Measurements from ENCODE around the gene CCDC70. TPM values are rescaled to one million over a fixed set of nuclear protein-coding genes. Genes with fewer than 3 reads are reported as not detected.

CCDC70 gene
- not detected in 2 replicates for total RNA-seq

DNA sequence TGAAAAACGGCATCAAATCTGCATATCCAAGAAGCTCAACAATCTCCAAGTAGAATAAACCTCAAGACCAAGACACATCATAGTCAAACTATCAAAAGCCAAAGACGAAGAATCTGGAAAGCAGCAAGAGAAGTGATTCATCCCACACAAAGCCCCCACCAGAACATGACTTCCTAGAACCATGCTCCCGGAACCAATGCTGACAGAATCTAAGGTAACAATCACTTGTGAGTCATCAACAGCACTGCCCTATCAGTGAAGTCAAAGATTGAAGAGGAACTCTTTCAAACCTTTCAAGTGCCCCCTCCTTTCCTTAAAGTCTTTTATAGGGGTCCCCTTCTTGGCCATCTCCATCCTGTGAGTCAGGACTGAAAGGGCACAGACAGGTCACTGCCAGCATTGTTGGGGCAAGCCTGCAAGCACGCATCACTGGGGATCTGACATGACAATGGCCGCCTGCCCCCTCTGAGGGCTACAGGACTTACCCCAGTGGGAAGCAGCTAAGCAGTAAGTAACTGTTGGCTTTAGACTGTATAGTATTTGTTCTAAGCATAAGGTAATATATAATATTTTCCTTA lies at the start of gene CCDC70:
TSS of gene CCDC70 (plus strand) at position 247 of the 578 bp plus-strand sequence. CDS start 3,443 bp downstream, outside the sequence.
- H3K4me3 ChIP-seq (ENCODE audit: low read depth, low read length): no peak within 1 kb of the TSS
- no peaks in the 10 kb centered on the region for H3K36me3 ChIP-seq (ENCODE audit: control insufficient read depth, insufficient read depth, low read length)
- no peaks in the 10 kb centered on the region for H3K27me3 ChIP-seq (ENCODE audit: control insufficient read depth, insufficient read depth, low read length)
- TF ChIP-seq CTCF (IDR thresholded peaks at IDR 0.05; ENCODE audit: insufficient read depth, low read length, poor library complexity, severe bottlenecking): no peak
- peak; percentile 45 for DNase-seq (ENCODE audit: low read depth)

- DNase-seq (ENCODE audit: low read depth): no peak
- TF ChIP-seq CTCF (IDR thresholded peaks at IDR 0.05; ENCODE audit: insufficient read depth, low read length, poor library complexity, severe bottlenecking): no peak
- Histone ChIP-seq H3K4me3 (ENCODE audit: low read depth, low read length) (no peak overlapping the region), H3K27me3 (ENCODE audit: control insufficient read depth, insufficient read depth, low read length) (peaks cover 24% of the 10 kb centered on the region), H3K36me3 (ENCODE audit: control insufficient read depth, insufficient read depth, low read length) (no peaks in the 10 kb centered on the region)
These were observed 47.7 kb upstream of the CCDC70 start for GRCh38 chr13:51814071-51814470.

DNA sequence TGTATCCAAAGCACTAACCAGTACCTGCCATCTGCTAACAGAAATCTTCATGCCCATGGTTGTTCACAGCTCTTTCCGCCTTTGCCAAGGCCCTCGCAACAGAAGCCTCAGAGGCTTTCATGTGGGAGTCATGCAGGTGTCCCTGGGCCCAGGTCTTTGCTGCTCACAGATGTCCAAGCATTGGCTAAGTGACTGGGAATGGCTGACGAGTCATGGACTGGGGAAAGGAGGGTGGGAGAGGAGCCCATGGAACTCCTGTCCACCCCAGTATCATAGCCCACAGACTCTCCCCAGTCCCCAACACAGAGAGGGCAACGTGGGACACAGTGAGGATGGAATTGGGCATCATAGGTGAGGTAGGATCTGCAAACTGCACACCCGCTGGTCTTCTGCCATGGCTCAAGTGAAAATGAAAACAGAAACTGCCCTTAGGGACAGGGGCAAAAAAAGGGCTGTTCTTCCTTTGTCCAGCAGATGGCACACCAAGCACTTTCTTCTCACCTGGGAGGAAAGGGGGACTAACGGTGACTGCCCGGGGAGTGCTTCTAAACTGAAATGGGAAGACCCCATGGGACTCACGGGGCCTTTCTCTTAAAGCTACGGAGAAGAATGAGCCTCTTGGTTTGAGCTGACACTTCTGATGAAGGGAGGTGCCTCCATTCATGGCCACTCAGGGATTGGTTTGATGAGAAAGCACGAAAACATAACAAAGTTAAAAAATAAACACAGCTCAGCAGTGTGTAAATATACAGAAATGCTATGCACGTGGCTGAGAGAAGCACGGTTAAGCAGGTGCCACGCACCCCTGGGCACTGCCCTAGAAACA lies 46.7 kb upstream of the CCDC70 start:
- peak; percentile 83 for TF ChIP-seq CTCF (IDR thresholded peaks at IDR 0.05; ENCODE audit: insufficient read depth, low read length, poor library complexity, severe bottlenecking)
- H3K27me3 ChIP-seq (ENCODE audit: control insufficient read depth, insufficient read depth, low read length): peaks cover 29% of the 10 kb centered on the region
- no peak for DNase-seq (ENCODE audit: low read depth)

DNA sequence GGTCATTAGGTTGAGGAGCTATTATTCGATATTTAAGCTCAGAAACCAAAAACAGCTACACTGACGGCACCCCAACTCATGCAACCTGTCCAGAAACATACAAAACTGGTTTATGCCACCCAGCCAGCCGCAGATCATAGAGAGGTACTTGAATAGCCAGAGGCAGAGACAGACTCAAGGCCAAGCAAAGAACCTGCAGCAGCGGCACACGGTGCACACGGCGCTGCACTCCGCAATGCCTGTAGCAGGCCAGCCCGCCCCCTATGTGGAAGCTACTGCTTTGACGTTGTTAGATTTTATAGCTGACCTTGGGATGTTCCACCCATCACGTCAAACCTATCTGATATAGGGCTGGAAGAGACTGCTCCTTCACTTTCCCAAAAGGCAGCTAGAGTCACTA lies 45.9 kb upstream of the CCDC70 start:
- no peaks in the 10 kb centered on the region for H3K36me3 ChIP-seq (ENCODE audit: control insufficient read depth, insufficient read depth, low read length)
- H3K4me3 ChIP-seq (ENCODE audit: low read depth, low read length): no peak overlapping the region
- TF ChIP-seq CTCF (IDR thresholded peaks at IDR 0.05; ENCODE audit: insufficient read depth, low read length, poor library complexity, severe bottlenecking): no peak
- peaks cover 29% of the 10 kb centered on the region for H3K27me3 ChIP-seq (ENCODE audit: control insufficient read depth, insufficient read depth, low read length)
- DNase-seq (ENCODE audit: low read depth): no peak

More for the DNA sequence above, 46.7 kb upstream of the CCDC70 start:
- H3K36me3 ChIP-seq (ENCODE audit: control insufficient read depth, insufficient read depth, low read length): no peaks in the 10 kb centered on the region
- peak overlapping the region; percentile 4 for H3K4me3 ChIP-seq (ENCODE audit: low read depth, low read length)

DNA sequence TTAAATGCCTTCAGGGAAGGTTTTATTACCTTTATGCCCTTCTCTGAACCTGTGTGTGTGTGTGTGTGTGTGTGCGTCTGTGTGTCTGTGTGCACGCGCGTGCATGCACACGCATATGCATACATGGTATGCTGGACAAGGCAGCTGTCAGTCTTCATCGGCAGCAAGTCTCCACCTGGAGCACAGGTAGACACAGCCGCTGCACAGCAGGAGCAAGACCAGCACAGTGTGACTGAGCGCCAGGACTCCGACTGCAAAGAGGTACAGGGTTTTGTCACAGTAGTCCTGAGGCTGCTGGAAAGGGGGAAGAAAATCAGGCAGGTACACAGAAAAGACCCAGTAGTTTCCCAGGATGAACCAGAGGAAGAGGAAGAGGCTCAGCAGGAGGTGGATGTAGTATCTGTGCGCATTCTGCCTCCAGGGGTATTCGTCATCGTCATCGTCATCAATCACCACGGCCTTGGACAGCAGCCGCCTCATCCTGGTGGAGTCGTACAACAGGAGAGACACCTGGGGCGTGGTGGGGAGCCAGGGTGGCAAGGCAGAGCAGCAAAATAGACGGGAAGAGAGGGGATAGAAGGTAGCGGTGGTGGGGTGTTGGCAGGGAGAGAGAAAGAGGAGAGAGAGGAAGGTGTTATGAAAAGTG lies 45.0 kb upstream of the CCDC70 start:
- TF ChIP-seq CTCF (IDR thresholded peaks at IDR 0.05; ENCODE audit: insufficient read depth, low read length, poor library complexity, severe bottlenecking): no peak
- Histone ChIP-seq H3K27me3 (ENCODE audit: control insufficient read depth, insufficient read depth, low read length) (peaks cover 29% of the 10 kb centered on the region), H3K36me3 (ENCODE audit: control insufficient read depth, insufficient read depth, low read length) (no peaks in the 10 kb centered on the region), H3K4me3 (ENCODE audit: low read depth, low read length) (no peak overlapping the region)
- DNase-seq (ENCODE audit: low read depth): no peak
